ENCODE data around the gene SYT2. TPM values are rescaled to one million over a fixed set of nuclear protein-coding genes. Genes with fewer than 3 reads are reported as not detected.
A peak's percentile ranks its signal among the peaks of the same experiment; 100 is the strongest.

The SYT2 gene
- total RNA-seq, 1 donor from 2014 or later = not detected

DNA sequence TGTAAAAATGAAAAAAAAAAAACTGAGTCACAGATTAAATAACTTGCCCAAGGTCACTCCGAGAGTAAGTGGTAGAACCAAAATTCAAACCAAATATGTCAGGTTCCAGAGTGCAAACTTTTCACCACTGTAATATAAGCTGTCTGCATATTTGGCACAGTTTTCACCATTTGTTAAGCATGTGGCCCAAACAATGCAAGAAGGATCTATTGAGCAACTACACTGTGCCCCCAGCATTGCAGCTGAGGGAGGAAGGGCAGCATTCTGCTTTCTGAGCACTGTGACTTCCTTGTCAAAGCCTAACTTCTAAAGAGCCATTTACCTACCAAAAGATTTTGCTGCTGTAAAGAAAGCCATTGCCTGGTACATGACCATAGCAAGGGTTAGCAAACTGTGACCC is 133.4 kb downstream of the SYT2 start:
- Histone ChIP-seq H3K9me3 (no peaks in the 10 kb centered on the region), H3K4me3 (no peak overlapping the region), H3K27ac (peak overlapping the region; percentile 36 to 55), H3K4me1 (peaks cover 14 to 60% of the 10 kb centered on the region in 2 donors), H3K36me3 (peaks cover 57 to 60% of the 10 kb centered on the region in 2 donors), H3K27me3 (no peaks in the 10 kb centered on the region)
- DNase-seq (ENCODE audit: low spot score in 2 of 2) = no peak
- TF ChIP-seq, protein P1, sequence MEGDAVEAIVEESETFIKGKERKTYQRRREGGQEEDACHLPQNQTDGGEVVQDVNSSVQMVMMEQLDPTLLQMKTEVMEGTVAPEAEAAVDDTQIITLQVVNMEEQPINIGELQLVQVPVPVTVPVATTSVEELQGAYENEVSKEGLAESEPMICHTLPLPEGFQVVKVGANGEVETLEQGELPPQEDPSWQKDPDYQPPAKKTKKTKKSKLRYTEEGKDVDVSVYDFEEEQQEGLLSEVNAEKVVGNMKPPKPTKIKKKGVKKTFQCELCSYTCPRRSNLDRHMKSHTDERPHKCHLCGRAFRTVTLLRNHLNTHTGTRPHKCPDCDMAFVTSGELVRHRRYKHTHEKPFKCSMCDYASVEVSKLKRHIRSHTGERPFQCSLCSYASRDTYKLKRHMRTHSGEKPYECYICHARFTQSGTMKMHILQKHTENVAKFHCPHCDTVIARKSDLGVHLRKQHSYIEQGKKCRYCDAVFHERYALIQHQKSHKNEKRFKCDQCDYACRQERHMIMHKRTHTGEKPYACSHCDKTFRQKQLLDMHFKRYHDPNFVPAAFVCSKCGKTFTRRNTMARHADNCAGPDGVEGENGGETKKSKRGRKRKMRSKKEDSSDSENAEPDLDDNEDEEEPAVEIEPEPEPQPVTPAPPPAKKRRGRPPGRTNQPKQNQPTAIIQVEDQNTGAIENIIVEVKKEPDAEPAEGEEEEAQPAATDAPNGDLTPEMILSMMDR (IDR thresholded peaks at IDR 0.05) = no peak
- intact Hi-C loops (cut with DNase I) = no loop called here

DNA sequence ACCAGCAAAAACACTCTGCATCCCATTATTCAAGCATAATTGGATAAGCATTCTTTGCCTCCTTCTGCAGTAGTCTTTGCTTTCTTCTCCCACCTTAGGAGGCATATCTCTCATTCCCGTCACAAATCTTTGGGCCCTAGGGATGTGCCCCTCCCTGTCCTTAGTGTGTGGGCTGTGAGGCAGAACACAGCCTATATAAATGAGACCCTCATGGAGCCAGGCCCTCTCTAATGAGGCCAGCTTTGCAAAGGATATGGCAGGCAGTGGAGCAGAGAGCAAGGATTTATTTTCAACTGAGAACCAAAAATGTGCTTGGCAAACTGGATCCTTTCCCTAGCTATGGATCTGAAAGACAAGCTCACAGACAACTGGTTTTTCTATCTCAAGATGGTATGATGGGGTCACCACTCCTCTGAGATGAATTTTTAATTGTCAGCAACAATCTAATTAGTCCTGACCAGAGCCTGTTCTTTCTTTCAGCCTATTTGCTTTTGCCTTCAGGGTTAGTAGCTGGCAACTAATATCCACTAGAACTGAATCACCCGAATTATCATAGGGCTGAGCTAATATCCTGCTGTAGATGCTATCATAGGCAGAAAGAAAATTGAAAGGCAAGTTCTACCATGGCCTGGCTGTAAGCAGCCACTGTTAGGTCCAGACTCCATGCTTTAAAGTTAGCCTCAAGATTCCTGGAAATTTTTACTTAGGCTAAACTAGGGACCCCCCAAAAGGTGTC is 134.2 kb downstream of the SYT2 start:
- Histone ChIP-seq H3K9me3 (no peaks in the 10 kb centered on the region), H3K27ac (peak overlapping the region; percentile 36 to 55), H3K4me3 (no peak overlapping the region), H3K27me3 (no peaks in the 10 kb centered on the region), H3K4me1 (peaks cover 14 to 67% of the 10 kb centered on the region in 2 donors), H3K36me3 (peaks cover 55 to 60% of the 10 kb centered on the region in 2 donors)
- no peak for DNase-seq (ENCODE audit: low spot score in 2 of 2)
- TF ChIP-seq, protein P1 (IDR thresholded peaks at IDR 0.05) = no peak
- intact Hi-C loops (cut with DNase I) = no loop called here

DNA sequence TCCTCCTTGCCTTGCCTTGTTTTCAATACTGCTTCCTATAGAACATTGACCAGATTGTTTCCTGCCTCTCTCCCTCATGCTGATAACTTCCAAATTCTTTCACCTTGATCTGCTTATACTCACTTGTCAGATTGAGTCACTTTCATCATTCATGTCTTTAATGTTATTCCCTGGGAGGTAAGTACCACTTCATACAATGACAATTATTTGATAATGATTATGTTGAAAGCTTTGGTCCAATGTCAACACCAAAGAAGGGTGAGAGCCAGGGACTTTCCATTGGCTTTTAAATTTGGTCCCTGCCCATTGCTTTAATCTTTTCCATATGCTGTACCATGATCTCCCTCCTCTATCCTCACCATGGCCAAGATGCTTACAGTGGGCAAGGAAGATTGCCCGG is 137.4 kb downstream of the SYT2 start:
- Histone ChIP-seq H3K27ac (peak overlapping the region; percentile 70 to 79), H3K4me3 (no peak overlapping the region), H3K9me3 (no peaks in the 10 kb centered on the region), H3K36me3 (peaks cover 72 to 75% of the 10 kb centered on the region in 2 donors), H3K27me3 (no peaks in the 10 kb centered on the region), H3K4me1 (peaks cover 10 to 77% of the 10 kb centered on the region in 2 donors)
- TF ChIP-seq, protein P1 (IDR thresholded peaks at IDR 0.05) = no peak
- DNase-seq (ENCODE audit: low spot score in 2 of 2) = no peak
- intact Hi-C loops (cut with DNase I) = loop anchor here (2.0 to 5.0 kb wide), 2 partner anchors 16 to 66 kb away; no protein-coding TSS in a partner anchor

- Histone ChIP-seq H3K36me3 (peaks cover 72 to 75% of the 10 kb centered on the region in 2 donors), H3K27ac (peak overlapping the region; percentile 70 to 79), H3K4me3 (no peak overlapping the region), H3K27me3 (no peaks in the 10 kb centered on the region), H3K4me1 (peaks cover 14 to 75% of the 10 kb centered on the region in 2 donors), H3K9me3 (no peaks in the 10 kb centered on the region)
- intact Hi-C loops (cut with DNase I) = loop anchor here (2.0 to 5.0 kb wide), 2 partner anchors 17 to 65 kb away; no protein-coding TSS in a partner anchor
- TF ChIP-seq, protein P1 (IDR thresholded peaks at IDR 0.05) = peak; percentile 61 to 73 (median 66)
- no peak for DNase-seq (ENCODE audit: low spot score in 2 of 2)
Observed at GRCh38 chr1:202571719-202572339, 138.4 kb downstream of the SYT2 start.

DNA sequence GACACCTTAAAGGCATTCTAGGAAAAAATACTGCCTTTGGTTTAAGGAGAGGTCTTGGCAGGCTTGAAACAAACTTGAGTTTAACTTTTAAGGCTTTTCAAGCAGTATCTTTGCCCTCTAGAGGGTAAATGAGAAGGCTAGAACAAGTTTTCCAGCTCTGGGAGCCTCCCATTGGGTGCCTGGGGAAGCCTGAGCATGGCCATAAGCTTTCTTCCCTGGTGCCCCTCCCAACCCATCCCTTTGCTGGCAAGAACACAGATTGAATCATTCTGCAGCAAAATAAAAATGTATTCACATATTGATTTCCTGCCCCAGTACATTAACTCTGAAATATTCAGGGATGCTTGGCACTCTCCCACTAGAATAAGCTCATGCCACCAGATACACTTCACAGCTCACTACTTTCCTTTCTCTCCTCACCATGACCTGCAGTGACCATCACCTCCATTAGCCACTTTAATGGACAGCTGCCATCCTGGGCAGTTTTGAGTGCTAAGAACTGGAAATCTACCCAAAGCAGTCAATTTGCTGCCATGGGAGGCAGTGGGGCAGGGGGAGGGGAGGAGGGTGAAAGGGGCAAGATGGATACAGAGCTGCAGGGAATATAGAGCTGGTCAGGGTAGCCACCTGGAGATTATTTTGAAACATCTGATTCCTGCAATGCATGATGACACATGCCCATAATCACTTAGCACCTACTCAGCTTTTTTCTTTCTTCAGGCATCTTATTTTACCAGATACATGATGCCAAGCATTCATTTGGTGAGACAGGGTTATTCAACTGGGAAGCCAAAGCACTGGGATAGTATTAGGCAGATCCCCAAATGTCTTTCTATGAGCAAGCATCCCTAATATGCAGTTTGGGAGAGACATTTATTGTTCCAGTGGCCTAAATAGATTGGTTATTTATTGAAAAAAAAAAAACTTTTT is 140.6 kb downstream of the SYT2 start:
- no peak overlapping the region for H3K4me3 ChIP-seq
- DNase-seq (ENCODE audit: low spot score in 2 of 2) = no peak
- H3K27ac ChIP-seq = peak overlapping the region; percentile 78 to 79
- no peaks in the 10 kb centered on the region for H3K9me3 ChIP-seq
- H3K4me1 ChIP-seq = peaks cover 7 to 77% of the 10 kb centered on the region in 2 donors
- TF ChIP-seq, protein P1 (IDR thresholded peaks at IDR 0.05) = no peak
- H3K27me3 ChIP-seq = no peaks in the 10 kb centered on the region
- intact Hi-C loops (cut with DNase I) = loop anchor here (2.0 to 5.0 kb wide), 2 partner anchors 29 to 62 kb away; no protein-coding TSS in a partner anchor
- H3K36me3 ChIP-seq = peaks cover 63 to 76% of the 10 kb centered on the region in 2 donors

Measured in ascending aorta (tissue), 2 donors.